ENCODE measurements around the gene UFM1.
"Not testable (repeated sequence)": the region's sequence is repeated elsewhere in the genome, so short reads cannot be mapped to it uniquely, and the experiment has no call there.

Gene UFM1

GRCh38 chr13:38349390-38350113 lies at the start of gene UFM1:
TSS of gene UFM1 (plus strand) at chr13:38349851. CDS start at chr13:38349920, 69 bp downstream.
- peak; percentile 92 to 93 for DNase-seq

- DNase-seq, result no peak
Measured at GRCh38 chr13:38301236-38301635, 48.4 kb upstream of the UFM1 start.

- DNase-seq, result no peak
Measured at GRCh38 chr13:38303816-38304320, 45.8 kb upstream of the UFM1 start.

DNA sequence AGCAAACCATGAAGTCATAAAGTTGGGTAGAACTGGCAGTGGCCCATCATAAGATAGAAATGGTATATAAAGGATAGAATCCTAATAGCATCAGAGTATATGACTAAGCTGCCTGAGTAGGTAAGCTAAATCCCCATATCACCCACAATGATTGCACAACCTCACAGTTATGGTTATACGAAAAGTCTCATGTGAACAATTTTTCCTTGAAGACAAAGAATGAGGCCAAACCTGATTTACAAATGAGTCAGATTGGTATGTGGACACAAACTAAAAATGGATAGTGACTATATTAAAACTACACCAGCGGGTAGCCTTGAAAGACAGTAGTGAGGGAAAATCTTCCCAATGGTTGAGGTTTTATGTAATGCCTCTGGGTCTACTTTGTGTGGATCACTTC lies 40.9 kb upstream of the UFM1 start:
- no peak for DNase-seq

DNA sequence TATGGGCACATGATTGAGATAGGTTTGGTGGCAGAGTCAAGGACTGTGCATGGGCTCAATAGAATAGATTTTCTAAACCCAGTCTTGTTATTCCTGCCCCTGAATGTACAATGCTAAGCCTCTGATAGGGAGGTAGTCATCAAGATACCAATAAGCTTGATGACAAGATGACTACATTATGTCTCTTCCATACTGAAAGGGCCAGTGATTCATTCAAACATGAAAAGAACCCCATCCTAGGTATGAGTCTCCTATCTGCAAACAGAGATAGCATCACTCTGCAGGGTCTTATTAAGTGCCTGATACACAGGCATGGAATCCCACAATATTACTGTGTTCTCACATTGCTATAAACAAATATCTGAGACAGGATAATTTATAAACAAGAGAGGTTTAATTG lies 40.3 kb upstream of the UFM1 start:
- no peak for DNase-seq

DNA sequence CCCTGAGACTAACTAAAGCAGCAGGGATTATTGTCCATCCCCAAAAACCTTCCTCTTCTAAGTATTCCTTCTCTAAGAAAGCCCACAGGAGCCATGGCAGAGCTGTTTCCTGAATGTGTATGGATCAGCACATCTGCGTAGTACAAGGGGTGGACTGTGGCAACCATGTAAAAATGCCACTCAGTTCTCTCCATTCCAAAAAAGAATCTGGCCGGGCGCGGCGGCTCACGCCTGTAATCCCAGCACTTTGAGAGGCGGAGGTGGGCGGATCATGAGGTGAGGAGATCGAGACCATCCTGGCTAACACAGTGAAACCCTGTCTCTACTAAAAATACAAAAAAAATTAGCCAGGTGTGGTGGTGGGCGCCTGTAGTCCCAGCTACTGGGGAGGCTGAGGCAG lies 38.5 kb upstream of the UFM1 start:
- not testable (repeated sequence) for DNase-seq

GRCh38 chr13:38316129-38316528 lies 33.5 kb upstream of the UFM1 start:
- DNase-seq, result no peak

GRCh38 chr13:38321654-38322053 lies 28.0 kb upstream of the UFM1 start:
- DNase-seq, result no peak

- DNase-seq, result no peak
Measured at GRCh38 chr13:38325426-38325825, 24.2 kb upstream of the UFM1 start.

DNA sequence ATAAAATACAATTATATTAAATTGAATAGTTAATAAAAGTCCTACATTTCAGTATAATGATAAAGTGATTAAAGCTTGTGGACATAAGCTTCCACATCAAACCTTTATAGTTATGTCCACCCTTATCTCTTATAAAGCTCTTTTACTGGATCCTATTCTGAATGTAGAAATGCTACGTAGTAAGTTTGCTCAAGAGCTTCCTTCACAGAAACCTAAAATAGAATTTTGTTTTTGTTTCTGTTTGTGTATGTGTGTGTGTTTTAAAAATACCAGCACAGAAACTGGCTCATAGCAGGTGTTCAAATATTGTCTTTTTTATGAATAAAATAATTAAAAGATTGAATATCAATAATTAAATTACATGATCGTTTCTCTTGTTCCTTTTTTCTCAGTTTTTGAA lies 21.0 kb upstream of the UFM1 start:
- no peak for DNase-seq

DNA sequence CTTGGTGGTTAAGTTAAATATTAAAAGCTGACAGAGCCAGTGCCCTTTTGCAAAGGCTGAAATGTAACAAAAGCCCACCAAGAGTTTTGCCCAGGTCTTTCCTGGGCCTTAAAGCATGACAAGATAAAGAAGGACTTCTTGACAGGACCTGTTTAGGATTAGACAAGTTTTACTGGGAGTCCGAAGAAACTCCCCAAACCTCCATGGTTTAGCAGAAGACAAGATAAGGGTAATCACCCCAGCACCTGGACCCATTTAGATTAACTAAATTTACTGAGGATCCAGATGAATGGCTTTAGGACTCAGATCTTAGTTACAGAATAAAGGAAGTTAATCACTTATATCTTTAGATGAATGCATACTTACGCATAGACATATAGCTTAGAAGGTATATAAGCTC lies 14.8 kb upstream of the UFM1 start:
- no peak for DNase-seq

DNA sequence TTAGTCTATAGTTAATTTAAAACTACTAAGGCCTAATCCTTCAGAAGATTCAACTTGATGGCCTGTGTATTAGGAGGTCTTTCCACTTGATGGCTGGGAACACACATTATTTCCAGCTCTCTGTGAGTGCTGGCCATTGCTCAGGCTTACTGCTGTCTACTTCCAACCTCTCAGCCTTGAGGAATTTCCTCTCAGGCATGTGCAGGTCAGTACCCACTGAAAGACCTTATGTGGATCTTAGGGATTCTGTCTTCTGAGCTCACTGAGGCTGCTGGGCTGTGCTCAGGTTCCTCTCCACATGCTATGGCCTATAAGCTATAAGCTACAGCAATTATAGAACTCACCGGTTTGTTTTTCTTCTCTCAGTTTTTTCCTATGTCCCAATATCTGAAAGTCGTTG lies 11.6 kb upstream of the UFM1 start:
- no peak for DNase-seq

DNA sequence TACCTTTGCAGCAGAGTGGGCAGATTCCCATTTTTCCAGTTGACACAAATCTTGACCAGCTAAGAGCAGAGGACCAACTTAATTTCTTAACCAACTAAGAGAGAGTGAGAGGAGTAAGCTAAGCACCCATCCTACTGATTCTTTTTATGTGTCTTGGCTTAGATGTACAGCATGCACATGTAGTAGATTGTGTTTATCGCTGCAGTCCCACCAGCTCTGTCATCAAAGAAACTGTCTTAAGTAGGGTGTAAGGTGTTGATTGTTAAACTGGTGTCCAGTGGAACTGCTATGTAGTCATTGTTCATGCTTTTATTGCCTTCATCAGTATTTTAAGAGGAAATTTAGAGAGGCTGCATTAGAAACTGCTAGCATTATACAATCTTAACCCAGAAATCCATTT lies 9.0 kb upstream of the UFM1 start:
- no peak for DNase-seq

- DNase-seq, result no peak
Measured at GRCh38 chr13:38341149-38341692, 8.4 kb upstream of the UFM1 start.

- no peak for DNase-seq
Measured at GRCh38 chr13:38346764-38347163, 2.9 kb upstream of the UFM1 start.

DNA sequence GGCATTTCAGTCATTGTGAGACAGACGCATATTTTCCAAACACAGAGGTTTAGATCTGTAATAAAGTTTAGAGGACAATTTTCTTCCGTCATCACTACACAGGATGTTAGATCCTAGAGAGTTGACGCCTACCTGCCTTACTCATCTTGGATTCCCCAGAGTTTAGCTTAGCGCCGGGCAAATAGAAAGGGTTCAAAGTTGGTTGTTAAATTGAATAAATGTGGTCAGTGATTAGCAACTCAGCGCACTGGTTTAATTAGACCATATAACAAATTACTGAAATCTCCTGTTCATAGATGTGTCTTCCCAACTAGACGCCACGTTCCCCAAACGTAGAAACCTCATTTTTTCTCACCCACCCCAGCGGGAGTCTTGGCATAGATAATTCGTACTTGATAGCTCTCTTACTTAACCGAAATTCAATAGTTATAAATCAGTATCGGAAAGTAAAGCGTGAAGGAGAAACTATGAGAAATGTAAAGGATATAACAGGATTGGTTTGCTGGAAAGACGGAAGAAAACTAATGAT lies 726 bp upstream of the UFM1 start:
- peak in 1 of 2 donors; percentile 25 for DNase-seq

GRCh38 chr13:38350114-38350617 lies 515 bp downstream of the UFM1 start:
- peak; percentile 37 to 55 for DNase-seq

GRCh38 chr13:38355595-38356119 lies 6.0 kb downstream of the UFM1 start:
- DNase-seq, result no peak

DNA sequence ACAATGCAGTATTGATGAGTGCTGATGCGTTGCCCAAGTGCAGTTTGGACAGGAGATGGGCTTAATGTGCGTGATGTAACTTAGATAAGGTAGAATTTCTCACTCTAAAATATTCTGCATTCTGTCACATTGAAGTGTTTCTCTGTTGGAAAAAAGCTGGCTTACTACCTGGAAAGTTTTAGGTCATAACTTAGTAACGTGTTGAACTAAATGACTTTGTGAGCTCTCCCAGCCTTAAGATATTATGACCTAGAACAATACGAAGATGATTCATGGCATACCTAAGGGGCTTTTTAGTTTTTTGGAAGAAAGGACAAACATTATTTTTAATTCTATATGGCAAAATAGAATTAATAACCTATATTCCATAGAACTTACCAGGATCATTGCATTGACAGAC lies 9.0 kb downstream of the UFM1 start:
- DNase-seq, result no peak

GRCh38 chr13:38361542-38362262 lies 12.1 kb downstream of the UFM1 start:
- no peak for DNase-seq

- DNase-seq, result no peak
Measured at GRCh38 chr13:38363219-38363618, 13.6 kb downstream of the UFM1 start.

GRCh38 chr13:38363746-38364145 lies 14.1 kb downstream of the UFM1 start:
- DNase-seq, result not testable (repeated sequence)

- DNase-seq, result no peak
Measured at GRCh38 chr13:38365661-38366060, 16.0 kb downstream of the UFM1 start.

All from CD4-positive, alpha-beta T cell treated with Interleukin-4 for 1 hour (primary cell).